Colonic mucosa (tissue), 4 donors: ENCODE data around the gene IGFBP1. TPM values are rescaled to one million over a fixed set of nuclear protein-coding genes. Genes with fewer than 3 reads are reported as not detected.
"Not testable (repeated sequence)": the region's sequence is repeated elsewhere in the genome, so short reads cannot be mapped to it uniquely, and the experiment has no call there.

Source experiments
- DNase-seq: peaks from one replicate; pipeline ENCODE4 v3.0.0-alpha.2; 2020
- H3K27ac ChIP-seq: fragments of 200-600 bp; one replicate; pipeline ENCODE4 v1.8.0; 2021
- H3K27me3 ChIP-seq: fragments of 200-600 bp; one replicate; pipeline ENCODE4 v1.8.0; 2021
- H3K36me3 ChIP-seq: fragments of 200-600 bp; one replicate; pipeline ENCODE4 v1.8.0; 2021
- H3K4me1 ChIP-seq: fragments of 200-600 bp; one replicate; pipeline ENCODE4 v1.8.0; 2021; ENCODE audit warnings: mild to moderate bottlenecking
- H3K4me3 ChIP-seq: fragments of 200-600 bp; one replicate; pipeline ENCODE4 v1.8.0; 2021
- H3K9ac ChIP-seq, 2 donors: one replicate each; pipeline ENCODE4 v1.7.0; 2013; ENCODE audit warnings: control low read depth in 2 of 2, low read depth in 2 of 2, low read length in 2 of 2
- H3K9me3 ChIP-seq: fragments of 200-600 bp; one replicate; pipeline ENCODE4 v1.8.0; 2021
- CTCF ChIP-seq: fragments of 200-600 bp; IDR thresholded peaks from one replicate; pipeline ENCODE4 v1.8.0; 2022; ENCODE audit warnings: antibody characterized with exemption, mild to moderate bottlenecking
- intact Hi-C: fragments of 100-400 bp; cut with DNase I; formaldehyde crosslinking; loops from one replicate; pipeline ENCODE4 v1.14.1; 2022
- total RNA-seq, 2 donors: library from RNA; stranded (reverse); fragmentation: NEBNext Ultra II Directional in 1 of 2; extraction: Animal tissue kit (Norgen Biotek cat#: 25700) in 1 of 2; gene quantifications; one replicate each; pipeline ENCODE4 v1.2.1, GENCODE V29; 2021
- donor health status: healthy.
- donor health status: DM: no; HTN: no; CAD: no.
- donor health status: DM: no; HTN: no; CAD: no.

Gene IGFBP1
- total RNA-seq: under 1 TPM in 1 of 2 donors, not detected in 1; 0.49 TPM

DNA sequence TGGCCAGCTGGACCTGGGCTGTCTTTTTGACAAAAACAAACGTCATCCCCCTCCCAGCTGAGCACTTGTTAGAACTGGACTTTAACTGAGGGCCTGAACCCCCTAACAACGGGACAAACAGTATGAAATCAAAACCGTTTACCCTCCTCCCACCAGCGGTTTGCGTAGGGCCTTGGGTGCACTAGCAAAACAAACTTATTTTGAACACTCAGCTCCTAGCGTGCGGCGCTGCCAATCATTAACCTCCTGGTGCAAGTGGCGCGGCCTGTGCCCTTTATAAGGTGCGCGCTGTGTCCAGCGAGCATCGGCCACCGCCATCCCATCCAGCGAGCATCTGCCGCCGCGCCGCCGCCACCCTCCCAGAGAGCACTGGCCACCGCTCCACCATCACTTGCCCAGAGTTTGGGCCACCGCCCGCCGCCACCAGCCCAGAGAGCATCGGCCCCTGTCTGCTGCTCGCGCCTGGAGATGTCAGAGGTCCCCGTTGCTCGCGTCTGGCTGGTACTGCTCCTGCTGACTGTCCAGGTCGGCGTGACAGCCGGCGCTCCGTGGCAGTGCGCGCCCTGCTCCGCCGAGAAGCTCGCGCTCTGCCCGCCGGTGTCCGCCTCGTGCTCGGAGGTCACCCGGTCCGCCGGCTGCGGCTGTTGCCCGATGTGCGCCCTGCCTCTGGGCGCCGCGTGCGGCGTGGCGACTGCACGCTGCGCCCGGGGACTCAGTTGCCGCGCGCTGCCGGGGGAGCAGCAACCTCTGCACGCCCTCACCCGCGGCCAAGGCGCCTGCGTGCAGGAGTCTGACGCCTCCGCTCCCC lies at the start of gene IGFBP1:
TSS of gene IGFBP1 (plus strand) at position 304 of the 808 bp plus-strand sequence. CDS start at position 469, 165 bp downstream.
- no peaks in the 10 kb centered on the region for H3K9me3 ChIP-seq
- no peak for TF ChIP-seq CTCF
- peaks cover 23% of the 10 kb centered on the region for H3K27me3 ChIP-seq
- peak within 1 kb of the TSS; percentile 4 for H3K4me3 ChIP-seq
- H3K27ac ChIP-seq: no peak within 1 kb of the TSS
- no peak within 1 kb of the TSS for H3K9ac ChIP-seq
- H3K36me3 ChIP-seq: no peaks in the 10 kb centered on the region
- intact Hi-C loops: no loop called here
- H3K4me1 ChIP-seq: peaks cover 3% of the 10 kb centered on the region
- no peak for DNase-seq

GRCh38 chr7:45838852-45839251 lies 49.4 kb upstream of the IGFBP1 start:
- H3K4me1 ChIP-seq, H3K4me3 ChIP-seq, H3K9ac ChIP-seq, DNase-seq, H3K36me3 ChIP-seq, H3K27me3 ChIP-seq, H3K27ac ChIP-seq, H3K9me3 ChIP-seq, intact Hi-C loops: not testable (repeated sequence)

DNA sequence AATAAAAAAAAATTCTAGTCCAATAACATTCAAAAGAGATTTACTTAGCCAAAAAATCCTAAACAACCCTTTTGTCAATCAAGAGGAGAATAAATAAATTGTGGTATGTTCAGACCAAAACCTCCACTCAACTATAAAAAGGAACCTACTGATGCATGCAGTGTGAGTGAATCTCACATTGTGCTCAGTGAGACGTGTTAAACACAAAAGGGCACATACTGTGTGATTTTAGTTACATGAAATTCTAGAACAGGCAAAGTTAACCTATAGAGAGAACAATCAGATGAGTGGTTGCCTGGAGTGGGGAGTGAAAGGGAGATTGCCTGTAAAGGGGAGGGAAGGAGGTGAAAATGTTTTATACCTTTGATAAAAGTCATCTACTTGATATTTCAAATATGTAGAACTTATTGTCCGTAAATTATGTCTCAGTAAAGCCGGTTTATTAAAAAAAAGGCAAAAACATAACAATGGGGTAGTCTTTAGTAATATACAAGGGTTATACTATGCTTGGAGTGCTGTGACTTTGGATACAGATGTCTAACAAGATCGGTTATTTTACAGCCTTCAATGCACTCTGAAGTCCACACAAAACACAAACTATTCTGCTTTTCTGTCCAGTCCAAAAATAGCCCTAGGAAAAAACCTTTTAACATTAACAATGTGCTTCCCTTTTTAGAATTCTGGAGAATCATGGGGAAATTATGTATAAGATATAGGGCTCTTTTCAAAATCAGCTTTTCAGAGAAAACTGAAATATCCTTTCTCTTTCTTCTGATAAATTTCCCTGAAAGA lies 46.2 kb upstream of the IGFBP1 start:
- H3K27me3 ChIP-seq, H3K4me3 ChIP-seq, intact Hi-C loops, H3K27ac ChIP-seq, DNase-seq, H3K9me3 ChIP-seq, H3K9ac ChIP-seq, H3K36me3 ChIP-seq, H3K4me1 ChIP-seq: not testable (repeated sequence)

DNA sequence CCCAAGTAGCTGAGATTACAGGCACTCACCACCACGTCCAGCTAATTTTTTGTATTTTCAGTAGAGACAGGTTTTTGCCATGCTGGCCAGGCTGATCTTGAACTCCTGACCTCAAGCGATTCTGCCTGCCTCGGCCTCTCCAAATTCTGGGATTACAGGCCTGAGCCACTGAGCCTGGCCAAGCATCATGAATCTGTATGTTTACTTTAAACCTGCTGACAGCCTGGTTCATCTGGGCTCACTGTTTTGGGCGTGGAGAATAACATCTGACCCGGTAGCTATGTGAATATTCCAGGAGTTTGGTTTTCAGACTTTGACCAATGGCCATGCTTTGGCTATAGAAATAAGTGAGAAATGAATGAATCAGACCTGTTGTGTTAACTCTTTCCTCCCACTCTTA lies 41.8 kb upstream of the IGFBP1 start:
- H3K4me3 ChIP-seq, intact Hi-C loops, H3K36me3 ChIP-seq, DNase-seq, H3K4me1 ChIP-seq, H3K27me3 ChIP-seq, H3K9ac ChIP-seq, H3K9me3 ChIP-seq, H3K27ac ChIP-seq: not testable (repeated sequence)

DNA sequence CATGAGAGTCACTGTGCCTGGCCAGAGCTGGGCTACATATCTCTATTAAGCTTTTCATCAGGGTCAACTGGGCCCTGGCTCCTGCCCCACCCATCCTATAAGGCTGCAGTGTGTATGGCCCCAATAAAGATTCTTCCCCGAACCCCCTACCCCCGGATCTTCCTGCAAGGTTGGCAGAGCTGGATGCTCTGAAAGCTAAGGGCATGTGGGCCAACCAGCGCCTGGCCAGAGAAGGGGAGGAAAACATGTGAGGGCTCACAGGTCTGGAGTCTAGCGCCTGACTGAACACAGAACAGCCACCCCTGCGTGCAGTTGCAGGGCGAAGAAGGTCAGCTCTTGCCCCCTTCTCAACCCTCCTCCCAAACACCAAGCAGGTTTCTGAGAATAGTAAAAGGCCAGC lies 39.6 kb upstream of the IGFBP1 start:
- H3K36me3 ChIP-seq, H3K27ac ChIP-seq, intact Hi-C loops, H3K9ac ChIP-seq, H3K4me1 ChIP-seq, H3K4me3 ChIP-seq, H3K9me3 ChIP-seq, DNase-seq, H3K27me3 ChIP-seq: not testable (repeated sequence)

- H3K4me3 ChIP-seq, H3K4me1 ChIP-seq, H3K27me3 ChIP-seq, H3K36me3 ChIP-seq, H3K9ac ChIP-seq, H3K9me3 ChIP-seq, H3K27ac ChIP-seq, DNase-seq: not testable (repeated sequence)
- intact Hi-C loops: loop anchor here (10.0 kb wide), 1 partner anchor 698 kb away; the partner anchor contains the start of gene RAMP3
These were observed 35.3 kb upstream of the IGFBP1 start for GRCh38 chr7:45852984-45853383.

GRCh38 chr7:45853491-45853890 lies 34.8 kb upstream of the IGFBP1 start:
- intact Hi-C loops: loop anchor here (10.0 kb wide), 1 partner anchor 699 kb away; the partner anchor contains the start of gene RAMP3
- not testable (repeated sequence) for DNase-seq

DNA sequence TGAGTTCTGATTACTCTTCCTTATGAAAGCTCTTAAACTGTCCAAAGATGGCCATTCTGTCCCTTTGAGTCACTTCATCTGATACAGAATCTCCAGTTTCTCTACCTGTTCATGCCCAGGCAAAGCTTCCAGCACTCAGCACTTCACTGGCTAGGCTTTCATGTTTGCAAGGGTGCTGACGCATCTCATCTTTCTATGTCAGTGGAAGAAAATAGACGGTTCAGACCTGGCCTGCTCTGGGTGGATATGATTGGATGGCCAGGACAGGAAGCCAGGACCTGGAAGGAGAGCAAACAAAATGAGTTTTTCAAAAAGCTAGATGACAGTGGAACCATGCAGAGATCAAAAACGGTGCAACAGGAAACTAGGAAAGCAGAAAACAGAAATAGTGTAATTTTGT lies 32.6 kb upstream of the IGFBP1 start:
- H3K27ac ChIP-seq, H3K4me1 ChIP-seq, H3K4me3 ChIP-seq, H3K27me3 ChIP-seq, H3K36me3 ChIP-seq, DNase-seq, H3K9me3 ChIP-seq, H3K9ac ChIP-seq: not testable (repeated sequence)
- intact Hi-C loops: loop anchor here (5.0 to 10.0 kb wide), 2 partner anchors 193 to 701 kb away; partner anchors contain the start of gene RAMP3

More at GRCh38 chr7:45853491-45853890, 34.8 kb upstream of the IGFBP1 start:
- H3K9ac ChIP-seq, H3K9me3 ChIP-seq, H3K27me3 ChIP-seq, H3K27ac ChIP-seq, H3K36me3 ChIP-seq, H3K4me1 ChIP-seq, H3K4me3 ChIP-seq: not testable (repeated sequence)

DNA sequence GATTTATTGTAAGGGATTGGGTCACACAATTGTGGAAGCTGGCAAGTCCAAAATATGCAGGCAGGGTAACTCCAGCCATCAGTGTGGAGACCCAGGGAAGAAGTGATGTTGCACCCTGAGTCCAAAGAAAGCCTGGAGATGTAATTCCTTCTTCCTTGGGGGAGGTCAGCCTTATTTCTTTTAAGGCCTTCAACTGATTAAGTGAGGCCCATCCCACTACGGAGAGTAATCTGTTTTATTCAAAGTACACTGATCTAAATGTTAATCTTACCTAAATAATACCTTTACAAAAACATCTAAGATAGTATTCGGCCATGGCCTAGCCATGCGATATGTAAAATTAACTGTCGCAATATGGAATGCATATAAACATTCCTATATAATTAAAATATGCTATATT lies 31.4 kb upstream of the IGFBP1 start:
- not testable (repeated sequence) for H3K9me3 ChIP-seq, H3K36me3 ChIP-seq, H3K4me3 ChIP-seq, H3K27me3 ChIP-seq, DNase-seq, H3K9ac ChIP-seq, H3K27ac ChIP-seq, H3K4me1 ChIP-seq
- intact Hi-C loops: loop anchor here (5.0 to 10.0 kb wide), 2 partner anchors 195 to 702 kb away; partner anchors contain the start of gene RAMP3
